HT1080 (cell line): ENCODE measurements around the gene PKHD1. TPM values are rescaled to one million over a fixed set of nuclear protein-coding genes. Genes with fewer than 3 reads are reported as not detected.

Experiments
- DNase-seq: peaks from one replicate; pipeline ENCODE4 v3.0.0-alpha.2; 2015; ENCODE audit warnings: low read depth
- polyA plus RNA-seq, 2 experiments: library from polyadenylated mRNA; depleted of rRNA; stranded (reverse); fragments of >200 nt; gene quantifications; 2 replicates each; pipeline ENCODE4 v1.2.3, GENCODE V29; 2015
- total RNA-seq: library from RNA; depleted of rRNA; stranded (reverse); fragments of >200 nt; shearing (Covaris generic); gene quantifications from 2 replicates; pipeline ENCODE4 v1.2.3, GENCODE V29; 2014; rRNA removed

Gene PKHD1
- not detected in 2 replicates for total RNA-seq
- not detected in 2 replicates for polyA plus RNA-seq (2015; cell fraction: cytosol; rRNA removed)
- not detected in 2 replicates for polyA plus RNA-seq (2015; cell fraction: nucleus; rRNA removed)

- DNase-seq = peak; percentile 4
Observed at GRCh38 chr6:52087498-52087999, at the start of gene PKHD1. PKHD1 (minus strand) TSS chr6:52087613; CDS start chr6:52084933, 2,680 bp downstream.

GRCh38 chr6:52136934-52137467, 49.6 kb upstream of the PKHD1 start:
- no peak for DNase-seq

GRCh38 chr6:52136055-52136454, 48.6 kb upstream of the PKHD1 start:
- no peak for DNase-seq

- no peak for DNase-seq
Observed at GRCh38 chr6:52135217-52135616, 47.8 kb upstream of the PKHD1 start.

GRCh38 chr6:52134011-52134410, 46.6 kb upstream of the PKHD1 start:
- no peak for DNase-seq

- DNase-seq = no peak
Observed at GRCh38 chr6:52133324-52133723, 45.9 kb upstream of the PKHD1 start.

GRCh38 chr6:52132292-52132691, 44.9 kb upstream of the PKHD1 start:
- no peak for DNase-seq

GRCh38 chr6:52130440-52130839, 43.0 kb upstream of the PKHD1 start:
- no peak for DNase-seq

- no peak for DNase-seq
Observed at GRCh38 chr6:52127957-52128356, 40.5 kb upstream of the PKHD1 start.

GRCh38 chr6:52126231-52126630, 38.8 kb upstream of the PKHD1 start:
- no peak for DNase-seq

- DNase-seq = no peak
Observed at GRCh38 chr6:52125572-52125971, 38.2 kb upstream of the PKHD1 start.

- DNase-seq = no peak
Observed at GRCh38 chr6:52125139-52125538, 37.7 kb upstream of the PKHD1 start.

GRCh38 chr6:52124126-52125121, 37.0 kb upstream of the PKHD1 start:
- peak; percentile 50 for DNase-seq

GRCh38 chr6:52123251-52123650, 35.8 kb upstream of the PKHD1 start:
- DNase-seq = no peak

- DNase-seq = no peak
Observed at GRCh38 chr6:52117352-52117751, 29.9 kb upstream of the PKHD1 start.

GRCh38 chr6:52116605-52116948, 29.2 kb upstream of the PKHD1 start:
- DNase-seq = no peak

GRCh38 chr6:52115891-52116604, 28.6 kb upstream of the PKHD1 start:
- DNase-seq = no peak

- DNase-seq = peak; percentile 4
Observed at GRCh38 chr6:52115145-52115741, 27.8 kb upstream of the PKHD1 start.

- DNase-seq = no peak
Observed at GRCh38 chr6:52109171-52109571, 21.8 kb upstream of the PKHD1 start.

- DNase-seq = peak; percentile 59
Observed at GRCh38 chr6:52108128-52108527, 20.7 kb upstream of the PKHD1 start.

GRCh38 chr6:52106994-52107393, 19.6 kb upstream of the PKHD1 start:
- no peak for DNase-seq
